AG10803 (cell line): ENCODE data around the gene ATP9A.

ENCODE experiments used
- DNase-seq: peaks from one replicate; pipeline ENCODE4 v3.0.0; 2010; ENCODE audit warnings: low read depth
- H3K4me3 ChIP-seq: 2 replicates; pipeline ENCODE4 v1.5.1; 2011; ENCODE audit warnings: mild to moderate bottlenecking, low read length, control low read depth
- CTCF ChIP-seq: conservative IDR thresholded peaks from 2 replicates; pipeline ENCODE4 v1.5.1; 2011; ENCODE audit warnings: mild to moderate bottlenecking, low read length, control low read depth, inconsistent platforms

Gene ATP9A

GRCh38 chr20:51563486-51564332 is 204.5 kb downstream of the ATP9A start:
- peak overlapping the region; percentile 17; the same call in 1 of the 2 replicates for H3K4me3 ChIP-seq
- peak; percentile 14; the same call in 1 of the 2 replicates for TF ChIP-seq CTCF
- peak; percentile 81 for DNase-seq

GRCh38 chr20:51563174-51563485 is 205.1 kb downstream of the ATP9A start:
- DNase-seq: no peak
- TF ChIP-seq CTCF: no peak
- H3K4me3 ChIP-seq: peak overlapping the region; percentile 79

GRCh38 chr20:51562332-51563173 is 205.6 kb downstream of the ATP9A start:
- DNase-seq: peak; percentile 95
- H3K4me3 ChIP-seq: peak overlapping the region; percentile 79
- TF ChIP-seq CTCF: no peak

- TF ChIP-seq CTCF: no peak
- peak overlapping the region; percentile 79 for H3K4me3 ChIP-seq
- no peak for DNase-seq
Measured at GRCh38 chr20:51562027-51562331, 206.2 kb downstream of the ATP9A start.

- H3K4me3 ChIP-seq: peak overlapping the region; percentile 79
- no peak for TF ChIP-seq CTCF
Measured at GRCh38 chr20:51560550-51561307, 207.5 kb downstream of the ATP9A start.

GRCh38 chr20:51560042-51560441 is 208.1 kb downstream of the ATP9A start:
- H3K4me3 ChIP-seq: no peak overlapping the region
- TF ChIP-seq CTCF: no peak
- no peak for DNase-seq

More at GRCh38 chr20:51560550-51561307, 207.5 kb downstream of the ATP9A start:
- DNase-seq: no peak
